Ovary (tissue), 3 donors: ENCODE measurements around the gene AJUBA.

Source experiments
- EP300 ChIP-seq: sonication (generic); formaldehyde crosslinking; IDR thresholded peaks from one replicate; pipeline ENCODE4 v1.6.1; 2017; ENCODE audit warnings: antibody characterized with exemption
- POLR2A ChIP-seq: fragments of 450-650 bp; IDR thresholded peaks from one replicate; pipeline ENCODE4 v1.6.1; 2017; ENCODE audit warnings: antibody characterized with exemption, mild to moderate bottlenecking, moderate library complexity
- TF ChIP-seq, protein P1 (sequence below), 3 donors: fragments of 450-650 bp in 2 of 3; fragments of 200-600 bp in 1 of 3; IDR thresholded peaks; one replicate each; pipeline versions ENCODE4 v1.5.1 to v1.8.0; 2016 to 2022; ENCODE audit warnings: antibody characterized with exemption in 3 of 3, mild to moderate bottlenecking in 1 of 3
- donor health status: DM: no; HTN: no; CAD: no.

GRCh38 chr14:22928237-22929103 lies 53.9 kb downstream of the AJUBA start:
- TF ChIP-seq, protein P1, sequence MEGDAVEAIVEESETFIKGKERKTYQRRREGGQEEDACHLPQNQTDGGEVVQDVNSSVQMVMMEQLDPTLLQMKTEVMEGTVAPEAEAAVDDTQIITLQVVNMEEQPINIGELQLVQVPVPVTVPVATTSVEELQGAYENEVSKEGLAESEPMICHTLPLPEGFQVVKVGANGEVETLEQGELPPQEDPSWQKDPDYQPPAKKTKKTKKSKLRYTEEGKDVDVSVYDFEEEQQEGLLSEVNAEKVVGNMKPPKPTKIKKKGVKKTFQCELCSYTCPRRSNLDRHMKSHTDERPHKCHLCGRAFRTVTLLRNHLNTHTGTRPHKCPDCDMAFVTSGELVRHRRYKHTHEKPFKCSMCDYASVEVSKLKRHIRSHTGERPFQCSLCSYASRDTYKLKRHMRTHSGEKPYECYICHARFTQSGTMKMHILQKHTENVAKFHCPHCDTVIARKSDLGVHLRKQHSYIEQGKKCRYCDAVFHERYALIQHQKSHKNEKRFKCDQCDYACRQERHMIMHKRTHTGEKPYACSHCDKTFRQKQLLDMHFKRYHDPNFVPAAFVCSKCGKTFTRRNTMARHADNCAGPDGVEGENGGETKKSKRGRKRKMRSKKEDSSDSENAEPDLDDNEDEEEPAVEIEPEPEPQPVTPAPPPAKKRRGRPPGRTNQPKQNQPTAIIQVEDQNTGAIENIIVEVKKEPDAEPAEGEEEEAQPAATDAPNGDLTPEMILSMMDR (IDR thresholded peaks at IDR 0.05) = no peak
- TF ChIP-seq POLR2A = no peak
- TF ChIP-seq EP300 = no peak
